Stomach (tissue), 9 donors: ENCODE data around the gene RER1. TPM values are rescaled to one million over a fixed set of nuclear protein-coding genes. Genes with fewer than 3 reads are reported as not detected.

Experiments
- DNase-seq, 2 donors: peaks; one replicate each; pipeline versions ENCODE4 v3.0.0 to v3.0.0-alpha.2; 2013 to 2019
- H3K27ac ChIP-seq, 5 donors: fragments of 200-600 bp in 4 of 5; sonication (generic) in 4 of 5; one replicate each; pipeline ENCODE4 v1.5.1; 2013 to 2019; ENCODE audit warnings: mild to moderate bottlenecking in 1 of 5, moderate library complexity in 1 of 5
- H3K27me3 ChIP-seq, 3 donors: fragments of 200-600 bp; sonication (generic); one replicate each; pipeline ENCODE4 v1.5.1; 2017 to 2019; ENCODE audit warnings: mixed run types in 1 of 3
- H3K36me3 ChIP-seq, 4 donors: fragments of 200-600 bp; sonication (generic); 1 replicate in 3 of 4; 2 replicates in 1 of 4; pipeline ENCODE4 v1.5.1; 2016 to 2019
- H3K4me1 ChIP-seq, 4 donors: fragments of 200-600 bp; sonication (generic); one replicate each; pipeline ENCODE4 v1.5.1; 2016 to 2019
- H3K4me3 ChIP-seq, 4 donors: fragments of 200-600 bp; sonication (generic) in 3 of 4; one replicate each; pipeline ENCODE4 v1.5.1; 2016 to 2019; ENCODE audit warnings: mild to moderate bottlenecking in 1 of 4
- H3K9me3 ChIP-seq, 4 donors: fragments of 200-600 bp; sonication (generic); one replicate each; pipeline ENCODE4 v1.5.1; 2016 to 2019
- CTCF ChIP-seq, 7 experiments: fragments of 450-650 bp in 4 of 7; fragments of 200-600 bp in 3 of 7; sonication (generic) in 3 of 7; IDR thresholded peaks; one replicate each; pipeline ENCODE4 v1.5.1; 2016 to 2019; ENCODE audit warnings: antibody characterized with exemption in 7 of 7, control low read depth in 2 of 7, mild to moderate bottlenecking in 1 of 7
- EP300 ChIP-seq: sonication (generic); formaldehyde crosslinking; IDR thresholded peaks from one replicate; pipeline ENCODE4 v1.6.1; 2017; ENCODE audit warnings: antibody characterized with exemption
- POLR2A ChIP-seq, 4 donors: fragments of 450-650 bp; IDR thresholded peaks; one replicate each; pipeline ENCODE4 v1.6.1; 2016; ENCODE audit warnings: antibody characterized with exemption in 4 of 4, control low read depth in 2 of 4, mild to moderate bottlenecking in 1 of 4, moderate library complexity in 1 of 4
- POLR2AphosphoS5 ChIP-seq, 3 donors: sonication (generic); formaldehyde crosslinking; IDR thresholded peaks; one replicate each; pipeline ENCODE4 v1.6.1; 2016; ENCODE audit warnings: antibody characterized with exemption in 3 of 3
- WGBS, 5 donors: extraction: QIAGEN DNeasy Blood & Tissue Kit in 3 of 5; methylation state at CpG; one replicate each; pipeline versions ENCODE4 v1.1.5 to v1.1.7; 2013 to 2018; 5-methylcytosine and 5-hydroxymethylcytosine counted together
- intact Hi-C: fragments of 100-400 bp; cut with DNase I; formaldehyde crosslinking; loops from one replicate; pipeline ENCODE4 v1.15.1; 2023; ENCODE audit warnings: low total_unique reads
- polyA plus RNA-seq, 3 donors: library from polyadenylated mRNA; stranded (reverse); fragments of 200-250 nt; gene quantifications; one replicate each; pipeline ENCODE4 v1.2.3, GENCODE V29; 2013
- total RNA-seq, 5 donors: library from RNA; depleted of rRNA; stranded (reverse); fragments of >200 nt; gene quantifications; one replicate each; pipeline versions ENCODE4 v1.1.0 to v1.2.3, GENCODE V29; 2014 to 2016
- donor health status: healthy with polysubstance abuse.
- donor health status: Bipolar disorder and iron deficiency.
- donor health status: healthy.

RER1 gene
- total and polyA plus RNA-seq, 8 donors: 38.2 to 73.6 (median 66.7) TPM

- peak in 1 of 2 donors; percentile 38 for DNase-seq
- WGBS, 5 donors: 0% methylated on average over 23 to 62 of the region's 62 CpGs
- TF ChIP-seq POLR2AphosphoS5 (IDR thresholded peaks at IDR 0.05) (no peak), CTCF (IDR thresholded peaks at IDR 0.05) (no peak), EP300 (no peak), POLR2A (IDR thresholded peaks at IDR 0.05) (no peak)
- H3K4me3 ChIP-seq: peak overlapping the region; percentile 82 to 100 (median 94)
- H3K4me1 ChIP-seq: peaks cover 38 to 55% (median 49%) of the 10 kb centered on the region in 4 donors
- H3K9me3 ChIP-seq: no peaks in the 10 kb centered on the region
- intact Hi-C loops: no loop called here
- H3K27me3 ChIP-seq: no peaks in the 10 kb centered on the region
- H3K27ac ChIP-seq: peak overlapping the region; percentile 88 to 99 (median 92)
- peaks cover 11 to 52% (median 43%) of the 10 kb centered on the region in 4 donors for H3K36me3 ChIP-seq
Measured at GRCh38 chr1:2391931-2392509, 379 bp downstream of the RER1 start.

- no peak for DNase-seq
- Histone ChIP-seq H3K27ac (peak overlapping the region in 4 of 5 donors; percentile 88 to 99 (median 91)), H3K27me3 (no peaks in the 10 kb centered on the region), H3K4me3 (peak overlapping the region; percentile 82 to 100 (median 94)), H3K9me3 (no peaks in the 10 kb centered on the region), H3K36me3 (peaks cover 17 to 52% (median 44%) of the 10 kb centered on the region in 4 donors), H3K4me1 (peaks cover 38 to 56% (median 49%) of the 10 kb centered on the region in 4 donors)
- WGBS, 5 donors: 33 to 48% (median 35%) methylated on average over 16 of the region's 16 CpGs
- TF ChIP-seq EP300 (no peak), POLR2AphosphoS5 (IDR thresholded peaks at IDR 0.05) (no peak), CTCF (IDR thresholded peaks at IDR 0.05) (no peak), POLR2A (IDR thresholded peaks at IDR 0.05) (no peak)
- intact Hi-C loops: no loop called here
Measured at GRCh38 chr1:2392686-2393085, 1.0 kb downstream of the RER1 start.

GRCh38 chr1:2393471-2393877, 1.8 kb downstream of the RER1 start:
- no peaks in the 10 kb centered on the region for H3K9me3 ChIP-seq
- WGBS, 5 donors: 36 to 67% (median 43%) methylated on average over 9 of the region's 9 CpGs
- H3K27ac ChIP-seq: peak overlapping the region in 4 of 5 donors; percentile 29 to 88 (median 42)
- H3K27me3 ChIP-seq: no peaks in the 10 kb centered on the region
- no peak for TF ChIP-seq POLR2A (IDR thresholded peaks at IDR 0.05)
- TF ChIP-seq EP300: no peak
- peak in 1 of 3 donors; percentile 15 for TF ChIP-seq POLR2AphosphoS5 (IDR thresholded peaks at IDR 0.05)
- TF ChIP-seq CTCF (IDR thresholded peaks at IDR 0.05): no peak
- H3K4me1 ChIP-seq: peaks cover 38 to 56% (median 49%) of the 10 kb centered on the region in 4 donors
- H3K36me3 ChIP-seq: peaks cover 24 to 54% (median 48%) of the 10 kb centered on the region in 4 donors
- intact Hi-C loops: no loop called here
- peak in 1 of 2 donors; percentile 62 for DNase-seq
- peak overlapping the region in 3 of 4 donors; percentile 82 to 100 (median 94) for H3K4me3 ChIP-seq

- Histone ChIP-seq H3K27me3 (no peaks in the 10 kb centered on the region), H3K9me3 (no peaks in the 10 kb centered on the region), H3K27ac (peak overlapping the region in 3 of 5 donors; percentile 27 to 32 (median 30)), H3K4me3 (peak overlapping the region in 1 of 4 donors; percentile 100), H3K4me1 (peaks cover 38 to 60% (median 49%) of the 10 kb centered on the region in 4 donors), H3K36me3 (peaks cover 30 to 62% (median 56%) of the 10 kb centered on the region in 4 donors)
- no peak for TF ChIP-seq POLR2AphosphoS5 (IDR thresholded peaks at IDR 0.05)
- no peak for TF ChIP-seq EP300
- TF ChIP-seq POLR2A (IDR thresholded peaks at IDR 0.05): no peak
- TF ChIP-seq CTCF (IDR thresholded peaks at IDR 0.05): no peak
- intact Hi-C loops: no loop called here
- 87 to 93% (median 88%) methylated on average over 5 to 7 of the region's 7 CpGs for WGBS, 5 donors
- no peak for DNase-seq
Measured at GRCh38 chr1:2394220-2394619, 2.6 kb downstream of the RER1 start.
